ENCODE measurements around the gene HIGD2B.
"Not testable (repeated sequence)": the region's sequence is repeated elsewhere in the genome, so short reads cannot be mapped to it uniquely, and the experiment has no call there.

Gene HIGD2B

GRCh38 chr15:72671525-72671924, 14.5 kb downstream of the HIGD2B start:
- DNase-seq, result no peak

DNA sequence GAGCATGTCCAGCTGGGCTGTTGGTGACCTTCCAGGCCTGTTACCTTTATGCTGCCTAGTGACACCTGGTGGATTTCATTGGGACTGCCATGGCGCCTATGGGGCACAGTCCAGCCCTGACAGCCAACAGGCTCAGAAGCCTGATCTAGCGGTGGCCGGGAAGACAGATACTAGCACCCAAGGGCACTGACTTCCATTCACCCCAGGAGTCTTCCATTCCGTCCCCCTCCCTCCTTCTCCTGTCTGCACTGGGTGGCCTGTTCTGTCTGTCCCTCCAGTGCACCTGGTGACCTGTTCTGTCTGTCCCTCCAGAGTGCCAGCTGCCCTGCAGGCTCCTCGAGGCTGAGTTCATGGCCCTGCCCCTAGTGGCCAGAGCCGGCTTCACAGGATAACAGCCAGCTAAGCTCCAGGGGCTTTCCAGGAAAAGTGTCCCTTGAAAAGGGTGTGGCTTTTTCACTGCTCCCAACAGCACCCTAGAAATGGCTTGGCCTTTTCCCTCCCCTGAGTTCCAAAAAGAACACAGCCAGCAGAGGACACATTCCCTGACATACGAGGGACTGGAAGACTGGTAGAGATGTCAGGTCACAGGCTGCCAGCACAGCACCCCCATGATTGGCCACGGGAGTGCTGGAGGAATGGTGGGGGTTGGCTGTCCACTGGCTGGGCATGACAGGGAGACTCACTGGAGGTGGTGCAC, 15.2 kb downstream of the HIGD2B start:
- DNase-seq, result peak; percentile 76 to 81

- DNase-seq, result not testable (repeated sequence)
Observed at GRCh38 chr15:72669803-72670202, 16.2 kb downstream of the HIGD2B start.

GRCh38 chr15:72665706-72666105, 20.3 kb downstream of the HIGD2B start:
- not testable (repeated sequence) for DNase-seq

DNA sequence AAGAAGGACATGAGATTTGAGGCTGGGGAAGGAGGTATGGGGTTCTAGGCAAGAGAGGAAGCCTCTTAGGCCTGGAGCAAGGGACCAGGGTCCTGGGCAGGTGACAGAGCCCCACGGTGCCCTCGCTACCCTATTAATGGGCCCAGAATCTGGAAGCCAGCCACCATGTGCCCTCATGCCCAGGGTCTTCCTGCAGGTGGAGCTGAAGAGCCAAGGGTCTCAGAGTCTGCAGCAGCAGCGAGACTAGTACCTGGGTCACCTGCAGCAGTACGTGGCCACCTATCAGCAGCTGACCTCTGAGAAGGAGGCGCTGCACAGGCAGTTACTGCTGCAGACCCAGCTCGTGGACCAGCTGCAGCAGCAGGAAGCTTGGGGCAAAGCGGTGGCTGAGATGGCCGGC, 22.1 kb downstream of the HIGD2B start:
- DNase-seq, result not testable (repeated sequence)

DNA sequence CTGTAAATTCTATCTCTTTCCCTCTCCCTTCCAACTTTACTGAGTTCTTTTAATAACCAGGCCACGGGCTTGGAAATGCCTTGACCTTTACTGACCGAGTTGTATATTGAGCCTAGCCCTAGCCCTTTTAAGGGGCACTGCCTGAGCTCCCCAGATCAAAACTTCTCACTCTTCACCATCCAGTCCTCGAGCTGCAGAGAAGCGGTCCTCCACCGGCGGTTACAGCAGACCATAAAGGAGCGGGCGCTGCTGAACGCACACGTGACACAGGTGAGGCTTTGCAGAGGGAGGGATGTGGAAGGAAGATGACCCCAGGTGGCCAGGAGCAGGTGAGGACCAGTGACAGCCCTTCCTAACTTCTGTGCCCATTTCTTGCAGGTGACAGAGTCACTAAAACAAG, 24.9 kb downstream of the HIGD2B start:
- not testable (repeated sequence) for DNase-seq

DNA sequence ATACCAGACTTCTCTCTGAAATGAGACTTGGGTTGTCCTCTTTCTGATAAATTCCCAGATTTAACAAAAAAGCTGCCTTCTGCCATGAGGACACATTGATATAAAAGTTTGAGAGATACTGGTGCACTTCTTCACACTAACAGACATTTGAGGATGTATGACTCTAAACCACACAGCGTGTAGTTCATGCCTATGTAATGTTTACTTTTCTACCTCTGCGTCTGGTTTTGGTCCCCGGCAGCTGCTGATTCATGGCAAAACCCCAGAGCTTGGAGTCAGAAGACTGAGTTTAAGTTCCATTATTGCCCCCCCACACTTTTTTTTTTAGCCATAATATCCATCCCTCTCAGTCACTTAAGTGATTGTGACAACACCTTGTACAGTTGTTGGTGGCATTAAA, 30.0 kb downstream of the HIGD2B start:
- DNase-seq, result not testable (repeated sequence)

DNA sequence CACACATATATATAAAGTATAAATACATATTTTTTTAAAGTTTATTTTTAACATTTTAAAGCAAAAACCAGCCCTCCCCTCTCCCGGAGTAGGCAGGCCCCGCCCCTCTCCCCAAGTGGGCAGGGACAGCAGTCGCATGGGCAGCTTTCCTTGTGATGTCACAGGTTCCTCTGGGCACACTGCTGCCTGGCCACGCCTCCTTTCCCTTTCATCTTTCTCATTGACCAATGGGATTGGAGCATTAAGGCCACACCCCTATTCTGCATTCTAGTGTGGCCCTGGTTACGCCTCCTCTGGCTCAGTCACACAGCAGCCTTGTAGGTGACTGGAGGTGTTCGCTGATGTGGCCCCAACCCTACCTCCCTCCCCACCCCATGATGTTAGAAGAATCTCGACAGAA, 31.6 kb downstream of the HIGD2B start, which contains the start of gene GOLGA6B:
Gene GOLGA6B, plus strand, starts transcription at position 301 of the 400 bp plus-strand sequence. Its CDS starts 41 bp downstream, at position 342.
- DNase-seq, result not testable (repeated sequence)

DNA sequence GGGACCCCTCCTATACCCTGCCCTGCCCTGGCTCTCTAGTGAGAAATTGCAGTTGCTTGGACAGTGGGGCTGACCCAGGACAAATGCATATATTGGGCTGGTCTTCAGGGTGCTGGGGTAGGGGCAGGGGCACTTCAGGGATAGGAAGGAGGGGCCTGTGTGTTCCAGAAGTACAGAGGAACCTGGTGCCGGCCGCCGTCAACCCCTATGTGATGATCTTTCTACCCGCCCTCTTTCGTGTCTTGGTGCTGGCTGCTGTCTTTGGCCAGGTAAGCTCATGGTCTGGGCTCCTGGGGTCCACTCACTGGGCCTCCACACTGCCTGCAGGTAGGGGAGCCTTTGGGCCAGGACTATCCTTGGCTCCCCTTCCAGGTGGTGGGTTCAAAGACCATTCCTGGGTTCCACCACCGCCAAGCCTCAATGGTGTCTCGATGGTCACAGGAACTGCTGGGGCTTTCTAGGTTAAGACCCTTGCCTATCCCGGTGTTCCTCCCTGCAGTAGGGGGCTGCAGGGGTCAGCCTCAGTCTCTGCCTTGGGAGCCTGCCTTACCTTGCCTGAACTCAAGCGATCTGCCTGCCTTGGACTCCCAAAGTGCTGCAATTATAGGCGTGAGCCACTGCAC, 37.2 kb downstream of the HIGD2B start:
- DNase-seq, result not testable (repeated sequence)

DNA sequence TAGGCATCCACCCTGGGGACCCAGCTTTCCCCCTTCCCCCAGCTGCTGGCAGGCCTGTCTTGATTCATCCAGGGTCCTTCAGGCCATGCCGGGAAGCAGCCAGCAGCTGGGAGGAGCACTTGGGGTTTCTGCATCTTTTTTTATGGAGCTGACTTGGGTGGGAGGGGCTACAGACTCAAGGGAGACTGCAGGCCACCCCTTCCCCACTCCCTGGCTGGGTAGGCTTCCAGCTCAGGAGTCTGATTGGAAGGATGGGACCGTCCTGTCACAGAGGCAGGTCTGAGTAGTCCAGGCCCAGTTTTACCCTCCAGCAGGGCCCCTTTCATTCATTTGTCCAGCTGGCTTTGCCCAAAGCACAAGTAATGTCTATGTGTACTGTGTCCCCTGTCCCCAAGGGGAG, 43.7 kb downstream of the HIGD2B start:
- not testable (repeated sequence) for DNase-seq

GRCh38 chr15:72639759-72640483, 46.1 kb downstream of the HIGD2B start:
- DNase-seq, result not testable (repeated sequence)

DNA sequence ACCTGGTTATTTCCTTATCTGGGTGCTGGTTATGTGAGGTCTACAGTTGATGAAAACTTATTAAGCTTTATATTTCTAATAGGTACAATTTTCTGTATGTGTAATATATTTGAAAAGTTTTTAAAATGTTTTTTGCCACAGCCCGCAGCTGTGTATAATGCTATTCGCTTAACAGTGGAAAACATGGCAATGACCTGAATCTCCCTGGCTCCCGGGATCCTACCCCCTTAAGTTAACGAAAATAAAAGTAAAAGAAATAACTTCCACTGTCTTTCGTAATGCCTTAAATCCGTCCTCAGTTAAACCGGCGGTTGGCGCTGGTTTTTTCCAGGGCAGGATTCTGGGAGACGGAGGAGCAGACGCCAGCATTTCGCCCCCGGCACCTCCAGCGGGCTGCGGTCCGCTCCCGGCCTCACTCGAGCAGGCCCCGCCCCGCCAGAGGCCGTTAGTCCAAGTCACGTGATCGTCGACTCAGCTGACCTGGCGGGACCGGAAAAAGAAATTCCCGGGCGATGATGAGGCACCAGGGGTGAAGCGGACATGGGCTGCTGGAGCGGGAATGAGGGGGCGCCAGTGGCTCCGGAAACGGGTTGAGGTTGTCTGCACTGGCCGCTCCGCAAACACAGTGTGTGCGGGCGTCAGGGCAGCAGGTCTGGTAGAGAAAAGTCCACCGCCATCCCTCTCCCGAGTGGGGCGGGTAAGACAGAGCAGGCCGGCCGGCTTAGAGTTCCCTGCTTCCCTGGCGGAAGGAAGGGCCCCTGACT, 49.3 kb downstream of the HIGD2B start:
- peak; percentile 70 to 77 for DNase-seq

GRCh38 chr15:72629068-72629570, 56.9 kb downstream of the HIGD2B start:
- not testable (repeated sequence) for DNase-seq

GRCh38 chr15:72628249-72629067, 57.5 kb downstream of the HIGD2B start:
- DNase-seq, result peak in 1 of 2 donors; percentile 18

DNA sequence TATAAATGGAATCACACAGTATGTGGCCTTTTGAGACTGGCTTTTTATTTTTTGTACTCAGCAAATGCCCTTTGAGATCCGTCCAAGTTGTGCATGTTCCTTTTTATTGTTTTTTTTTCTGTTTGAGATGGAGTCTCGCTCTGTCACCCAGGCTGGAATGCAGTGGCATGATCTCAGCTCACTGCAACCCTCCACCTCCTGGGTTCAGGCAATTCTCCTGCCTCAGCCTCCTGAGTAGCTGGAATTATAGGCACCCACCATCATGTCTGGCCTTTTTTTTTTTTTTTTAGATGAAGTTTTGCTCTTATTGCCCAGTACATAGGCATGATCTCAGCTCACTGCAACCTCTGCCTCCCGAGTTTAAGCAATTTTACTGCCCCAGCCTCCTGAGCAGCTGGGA, 59.8 kb downstream of the HIGD2B start:
- DNase-seq, result not testable (repeated sequence)
